Measurements from ENCODE around the gene CDK10.

- TF ChIP-seq CTCF (IDR thresholded peaks at IDR 0.05; ENCODE audit: borderline replicate concordance, extremely low read depth, low read length, poor library complexity, severe bottlenecking) (no peak), EZH2 (IDR thresholded peaks at IDR 0.05; ENCODE audit: borderline replicate concordance, low read depth, low read length, severe bottlenecking) (no peak)
Measured at GRCh38 chr16:89738538-89739317, 52.2 kb downstream of the CDK10 start.
